ENCODE measurements around the gene FCMR. TPM values are rescaled to one million over a fixed set of nuclear protein-coding genes. Genes with fewer than 3 reads are reported as not detected.

FCMR gene
- total and polyA plus RNA-seq, 9 of the 15 experiments (the other 6 are each of a cell fraction or from before 2014, with no cell fraction given), result 0.11 to 0.82 (median 0.20) TPM; not detected in 5

GRCh38 chr1:206907304-206907991, 14.3 kb downstream of the FCMR start (continued):
- TF ChIP-seq ZBTB17 (CRISPR knock-in tag; IDR thresholded peaks at IDR 0.05) (no peak), ARID2 (IDR thresholded peaks at IDR 0.05) (no peak), BRD4 (IDR thresholded peaks at IDR 0.05) (no peak), HDAC3 (IDR thresholded peaks at IDR 0.05; ENCODE audit: borderline replicate concordance, partially characterized antibody) (no peak), SETDB1 (IDR thresholded peaks at IDR 0.05; ENCODE audit: low read length) (no peak), PTBP1 (IDR thresholded peaks at IDR 0.05; ENCODE audit: low read depth, low read length) (no peak), ZKSCAN8 (CRISPR knock-in tag; IDR thresholded peaks at IDR 0.05) (no peak), FOS (IDR thresholded peaks at IDR 0.05; ENCODE audit: extremely low read depth, insufficient read length) (no peak), CTBP1 (IDR thresholded peaks at IDR 0.05; ENCODE audit: borderline replicate concordance) (peak; percentile 83), XRCC3 (IDR thresholded peaks at IDR 0.05) (no peak), RHOXF2B (CRISPR knock-in tag; conservative IDR thresholded peaks at IDR 0.05) (no peak), MGA (IDR thresholded peaks at IDR 0.05) (no peak; the same call in 1 of the 2 replicates), KLF16 (IDR thresholded peaks at IDR 0.05) (no peak), ZNF512 (tag; IDR thresholded peaks at IDR 0.05) (no peak), ZNF224 (CRISPR knock-in tag; IDR thresholded peaks at IDR 0.05) (no peak), ZNF785 (CRISPR knock-in tag; IDR thresholded peaks at IDR 0.05) (no peak)

Data from K562 (cell line).